ENCODE results near the gene GPR17. TPM values are rescaled to one million over a fixed set of nuclear protein-coding genes. Genes with fewer than 3 reads are reported as not detected.

The GPR17 gene
- total RNA-seq, 2 donors from 2014 or later, result 0.24 TPM; not detected in 1

- H3K27me3 ChIP-seq (ENCODE audit: control insufficient read depth, insufficient read depth, low read length, poor library complexity, severe bottlenecking), result no peaks in the 10 kb centered on the region
- H3K4me1 ChIP-seq (ENCODE audit: control insufficient read depth, insufficient read depth, low read length), result no peaks in the 10 kb centered on the region
- no peak overlapping the region for H3K9ac ChIP-seq (ENCODE audit: extremely low read depth, low read length, poor library complexity, severe bottlenecking)
- no peak overlapping the region for H3K27ac ChIP-seq (ENCODE audit: low read depth, low read length)
- Mint-ChIP-seq H3K27ac (no peak overlapping the region), H3K36me3 (ENCODE audit: low read depth) (no peaks in the 10 kb centered on the region), H3K27me3 (ENCODE audit: insufficient read depth) (peaks cover 5% of the 10 kb centered on the region), H3K4me3 (no peak overlapping the region), H3K4me1 (peaks cover 10% of the 10 kb centered on the region), H3K9me3 (no peaks in the 10 kb centered on the region)
- H3K4me3 ChIP-seq (ENCODE audit: low read length), result no peak overlapping the region
- WGBS, 2 experiments (ENCODE audit: insufficient coverage in 1 of 2, insufficient read length in 1 of 2), result 89% methylated on average over 15 to 16 of the region's 16 CpGs
- DNase-seq, result no peak
- H3K36me3 ChIP-seq (ENCODE audit: control insufficient read depth, insufficient read depth, low read length), result no peaks in the 10 kb centered on the region
- TF ChIP-seq, protein P1, sequence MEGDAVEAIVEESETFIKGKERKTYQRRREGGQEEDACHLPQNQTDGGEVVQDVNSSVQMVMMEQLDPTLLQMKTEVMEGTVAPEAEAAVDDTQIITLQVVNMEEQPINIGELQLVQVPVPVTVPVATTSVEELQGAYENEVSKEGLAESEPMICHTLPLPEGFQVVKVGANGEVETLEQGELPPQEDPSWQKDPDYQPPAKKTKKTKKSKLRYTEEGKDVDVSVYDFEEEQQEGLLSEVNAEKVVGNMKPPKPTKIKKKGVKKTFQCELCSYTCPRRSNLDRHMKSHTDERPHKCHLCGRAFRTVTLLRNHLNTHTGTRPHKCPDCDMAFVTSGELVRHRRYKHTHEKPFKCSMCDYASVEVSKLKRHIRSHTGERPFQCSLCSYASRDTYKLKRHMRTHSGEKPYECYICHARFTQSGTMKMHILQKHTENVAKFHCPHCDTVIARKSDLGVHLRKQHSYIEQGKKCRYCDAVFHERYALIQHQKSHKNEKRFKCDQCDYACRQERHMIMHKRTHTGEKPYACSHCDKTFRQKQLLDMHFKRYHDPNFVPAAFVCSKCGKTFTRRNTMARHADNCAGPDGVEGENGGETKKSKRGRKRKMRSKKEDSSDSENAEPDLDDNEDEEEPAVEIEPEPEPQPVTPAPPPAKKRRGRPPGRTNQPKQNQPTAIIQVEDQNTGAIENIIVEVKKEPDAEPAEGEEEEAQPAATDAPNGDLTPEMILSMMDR (conservative IDR thresholded peaks at IDR 0.05), result no peak
- no peaks in the 10 kb centered on the region for H3K9me3 ChIP-seq (ENCODE audit: control insufficient read depth, low read length)
These were observed 7.6 kb downstream of the GPR17 start for GRCh38 chr2:127653421-127654083.

DNA sequence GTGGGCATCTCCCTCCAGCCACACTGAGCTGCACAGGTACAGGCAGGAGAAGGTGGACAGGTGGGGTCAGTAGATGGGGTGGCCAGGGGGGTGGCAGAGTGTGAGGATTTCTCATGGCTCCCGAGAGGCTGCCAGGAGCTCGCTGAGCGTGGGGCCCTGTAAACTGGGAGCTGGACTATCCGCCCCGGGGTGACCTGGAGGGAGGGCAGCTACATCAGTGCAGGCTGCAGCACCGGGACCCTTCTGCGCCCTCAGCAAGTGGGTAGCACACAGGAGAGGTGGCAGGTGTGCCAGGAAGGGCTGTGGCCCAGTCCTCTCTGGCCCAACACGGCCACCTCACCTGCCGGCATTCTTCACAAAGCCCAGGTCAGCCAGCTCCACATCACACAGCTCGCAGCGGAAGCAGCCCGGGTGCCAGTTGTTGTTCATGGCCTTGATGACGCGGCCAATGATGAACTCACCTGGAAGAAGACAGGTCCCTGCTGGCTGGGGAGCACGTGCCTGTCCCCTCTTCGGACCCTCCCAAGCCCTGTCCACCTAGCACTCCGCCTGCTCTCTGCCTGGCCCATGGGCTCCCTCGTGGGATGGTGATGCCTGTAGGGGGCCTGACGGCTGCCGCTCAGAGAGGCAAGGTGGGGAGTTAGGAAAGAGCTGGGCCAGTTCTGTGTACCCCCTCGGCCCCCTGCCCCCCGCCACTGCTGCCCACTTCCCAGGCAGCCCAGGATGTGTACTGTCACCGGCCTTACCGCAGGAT lies 8.3 kb downstream of the GPR17 start:
- peaks cover 5% of the 10 kb centered on the region for H3K27me3 Mint-ChIP-seq (ENCODE audit: insufficient read depth)
- H3K4me3 Mint-ChIP-seq, result no peak overlapping the region
- no peak overlapping the region for H3K4me3 ChIP-seq (ENCODE audit: low read length)
- no peak overlapping the region for H3K9ac ChIP-seq (ENCODE audit: extremely low read depth, low read length, poor library complexity, severe bottlenecking)
- WGBS, 2 experiments (ENCODE audit: insufficient coverage in 1 of 2, insufficient read length in 1 of 2), result 93 to 94% methylated on average over 13 to 24 of the region's 24 CpGs
- H3K9me3 Mint-ChIP-seq, result no peaks in the 10 kb centered on the region
- TF ChIP-seq, protein P1 (conservative IDR thresholded peaks at IDR 0.05), result no peak
- no peak overlapping the region for H3K27ac ChIP-seq (ENCODE audit: low read depth, low read length)
- H3K4me1 Mint-ChIP-seq, result peaks cover 10% of the 10 kb centered on the region
- H3K9me3 ChIP-seq (ENCODE audit: control insufficient read depth, low read length), result no peaks in the 10 kb centered on the region
- no peaks in the 10 kb centered on the region for H3K4me1 ChIP-seq (ENCODE audit: control insufficient read depth, insufficient read depth, low read length)
- H3K27ac Mint-ChIP-seq, result no peak overlapping the region
- DNase-seq, result no peak
- no peaks in the 10 kb centered on the region for H3K36me3 Mint-ChIP-seq (ENCODE audit: low read depth)
- H3K27me3 ChIP-seq (ENCODE audit: control insufficient read depth, insufficient read depth, low read length, poor library complexity, severe bottlenecking), result no peaks in the 10 kb centered on the region
- no peaks in the 10 kb centered on the region for H3K36me3 ChIP-seq (ENCODE audit: control insufficient read depth, insufficient read depth, low read length)

DNA sequence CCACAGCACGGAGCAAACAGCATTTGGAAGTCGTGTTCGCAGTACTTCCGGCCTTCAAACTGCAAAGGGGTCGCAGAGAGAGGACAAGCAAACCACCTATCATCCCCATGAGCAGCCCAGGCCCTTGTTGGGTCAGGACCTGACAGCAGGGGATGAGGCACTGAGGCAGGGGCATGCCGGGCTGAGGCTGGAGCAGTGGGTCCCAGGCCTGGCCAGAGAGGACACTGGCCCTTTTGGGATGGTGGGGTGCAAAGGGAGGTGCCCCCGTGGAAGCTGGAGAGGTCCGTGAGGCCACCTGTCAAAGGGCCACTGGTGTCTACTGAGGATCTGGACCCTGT lies 8.9 kb downstream of the GPR17 start:
- H3K27me3 Mint-ChIP-seq (ENCODE audit: insufficient read depth), result peaks cover 3% of the 10 kb centered on the region
- Histone ChIP-seq H3K9ac (ENCODE audit: extremely low read depth, low read length, poor library complexity, severe bottlenecking) (no peak overlapping the region), H3K9me3 (ENCODE audit: control insufficient read depth, low read length) (no peaks in the 10 kb centered on the region), H3K36me3 (ENCODE audit: control insufficient read depth, insufficient read depth, low read length) (no peaks in the 10 kb centered on the region), H3K4me1 (ENCODE audit: control insufficient read depth, insufficient read depth, low read length) (no peaks in the 10 kb centered on the region), H3K4me3 (ENCODE audit: low read length) (no peak overlapping the region), H3K27me3 (ENCODE audit: control insufficient read depth, insufficient read depth, low read length, poor library complexity, severe bottlenecking) (no peaks in the 10 kb centered on the region), H3K27ac (ENCODE audit: low read depth, low read length) (no peak overlapping the region)
- H3K4me1 Mint-ChIP-seq, result peaks cover 7% of the 10 kb centered on the region
- no peak overlapping the region for H3K27ac Mint-ChIP-seq
- no peaks in the 10 kb centered on the region for H3K9me3 Mint-ChIP-seq
- 96 to 97% methylated on average over 7 to 8 of the region's 8 CpGs for WGBS, 2 experiments (ENCODE audit: insufficient coverage in 1 of 2, insufficient read length in 1 of 2)
- H3K4me3 Mint-ChIP-seq, result no peak overlapping the region
- TF ChIP-seq, protein P1 (conservative IDR thresholded peaks at IDR 0.05), result no peak
- DNase-seq, result no peak
- H3K36me3 Mint-ChIP-seq (ENCODE audit: low read depth), result no peaks in the 10 kb centered on the region

Data from endodermal cell (in vitro differentiated cells).